ENCODE measurements around the gene BFSP2. TPM values are rescaled to one million over a fixed set of nuclear protein-coding genes. Genes with fewer than 3 reads are reported as not detected.

Gene BFSP2
- total and polyA plus RNA-seq, 2 donors (not counting 3 experiments of a cell fraction or from before 2014, with no cell fraction given), result not detected

- no peaks in the 10 kb centered on the region for H4K20me1 ChIP-seq (replicated peaks; ENCODE audit: control insufficient read depth, extremely low read depth, insufficient read depth, low read length)
- POLR2A ChIA-PET, result no interaction called here
- intact Hi-C loops (cut with micrococcal nuclease) (loop anchor here (1.0 to 5.0 kb wide), 6 partner anchors 40 to 847 kb away; no protein-coding TSS in a partner anchor), dilution Hi-C loops (cut with MboI; ENCODE audit: extremely low pct_ligation_motif_present, low sequenced_read_pairs) (no loop called here)
- no peak for DNase-seq (ENCODE audit: low read depth, low spot score)
- no peak overlapping the region for H3K27ac ChIP-seq (ENCODE audit: insufficient read depth, low read depth, low read length)
- no peak overlapping the region for H3K4me3 ChIP-seq (replicated peaks in 1 of 3; ENCODE audit: insufficient read depth in 1 of 3, low read depth in 1 of 3, low read length in 3 of 3)
- H3K4me1 ChIP-seq (ENCODE audit: control insufficient read depth, extremely low read depth, insufficient read depth, low read length), result peaks cover 8% of the 10 kb centered on the region
- no peaks in the 10 kb centered on the region for H3K79me2 ChIP-seq (ENCODE audit: control insufficient read depth, insufficient read depth, low read length)
- TF ChIP-seq CTCF (IDR thresholded peaks at IDR 0.05; ENCODE audit: extremely low read depth in 1 of 2, insufficient read depth in 1 of 2, low read depth in 1 of 2, low read length in 2 of 2) (no peak), MYC (IDR thresholded peaks at IDR 0.05; ENCODE audit: low read depth, low read length) (no peak), POLR2AphosphoS5 (IDR thresholded peaks at IDR 0.05; ENCODE audit: insufficient read depth, low read depth, low read length) (no peak), GATA2 (IDR thresholded peaks at IDR 0.05; ENCODE audit: insufficient read depth, insufficient read length, low read depth, low read length) (no peak), POLR2A (IDR thresholded peaks at IDR 0.05; ENCODE audit: low read depth, low read length) (no peak), EZH2 (IDR thresholded peaks at IDR 0.05; ENCODE audit: borderline replicate concordance, low read depth, low read length, severe bottlenecking) (no peak), JUN (IDR thresholded peaks at IDR 0.05; ENCODE audit: borderline replicate concordance, insufficient read depth, insufficient read length, low read depth) (no peak), FOS (IDR thresholded peaks at IDR 0.05; ENCODE audit: borderline replicate concordance, insufficient read depth, low read length) (no peak)
- TF ChIP-seq, protein P1, sequence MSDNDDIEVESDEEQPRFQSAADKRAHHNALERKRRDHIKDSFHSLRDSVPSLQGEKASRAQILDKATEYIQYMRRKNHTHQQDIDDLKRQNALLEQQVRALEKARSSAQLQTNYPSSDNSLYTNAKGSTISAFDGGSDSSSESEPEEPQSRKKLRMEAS (IDR thresholded peaks at IDR 0.05; ENCODE audit: insufficient read depth, insufficient read length), result no peak
- BruUV-seq (replicated peaks), result no TSS peak
- no peaks in the 10 kb centered on the region for H3K9me1 ChIP-seq (replicated peaks; ENCODE audit: control insufficient read depth, extremely low read depth, insufficient read depth, low read length)
- CTCF ChIA-PET, result interaction anchor here (1.0 to 19.2 kb wide), 13 partner anchors 8 to 658 kb away, joined by 3 to 528 read pairs (median 5); no protein-coding TSS in a partner anchor
- H3K4me2 ChIP-seq (ENCODE audit: insufficient read depth, low read length), result no peak overlapping the region
- FAIRE-seq, result no peak
- H3K9ac ChIP-seq (replicated peaks; ENCODE audit: extremely low read depth, insufficient read depth, low read length), result no peak overlapping the region
- no peak overlapping the region for H2AFZ ChIP-seq (ENCODE audit: low read depth, low read length)
- H3K9me3 ChIP-seq (replicated peaks; ENCODE audit: control insufficient read depth, insufficient read depth, low read length), result no peaks in the 10 kb centered on the region
- H3K36me3 ChIP-seq (ENCODE audit: control insufficient read depth in 2 of 2, extremely low read depth in 1 of 2, insufficient read depth in 2 of 2, low read length in 2 of 2), result no peaks in the 10 kb centered on the region
- no peaks in the 10 kb centered on the region for H3K27me3 ChIP-seq (ENCODE audit: control insufficient read depth in 2 of 2, insufficient read depth in 2 of 2, low read length in 2 of 2)
These were observed 16.1 kb upstream of the BFSP2 start for GRCh38 chr3:133383741-133384140.
